T-helper 17 cell (primary cell): ENCODE data around the gene GALNT11. TPM values are rescaled to one million over a fixed set of nuclear protein-coding genes. Genes with fewer than 3 reads are reported as not detected.

ENCODE experiments used
- ATAC-seq: fragments of 150-1000 bp; cut with Tn5 transposase; 2 replicates; pipeline ENCODE4 v1.10.0; 2021; ENCODE audit warnings: mild to moderate bottlenecking, moderate library complexity
- DNase-seq, 3 donors: peaks; one replicate each; pipeline versions ENCODE4 v3.0.0 to v3.0.0-alpha.2; 2020 to 2021
- H3K9me3 ChIP-seq: one replicate; pipeline ENCODE4 v1.7.0; 2013; ENCODE audit warnings: low read length, mild to moderate bottlenecking; ENCODE audit not compliant: control insufficient read depth, poor library complexity, severe bottlenecking
- H3K27ac Mint-ChIP-seq: one replicate; pipeline ENCODE4 v1.8.0; 2022; ENCODE audit warnings: mild to moderate bottlenecking, moderate library complexity, mixed read lengths
- H3K27me3 Mint-ChIP-seq: one replicate; pipeline ENCODE4 v1.8.0; 2022; ENCODE audit warnings: mixed read lengths
- H3K36me3 Mint-ChIP-seq: one replicate; pipeline ENCODE4 v1.8.0; 2022; ENCODE audit warnings: low read depth, mixed read lengths
- H3K4me1 Mint-ChIP-seq: one replicate; pipeline ENCODE4 v1.8.0; 2022; ENCODE audit warnings: mild to moderate bottlenecking, mixed read lengths
- H3K4me3 Mint-ChIP-seq: one replicate; pipeline ENCODE4 v1.8.0; 2022; ENCODE audit warnings: mild to moderate bottlenecking, moderate library complexity, mixed read lengths
- total RNA-seq, 4 donors: library from RNA in 2 of 4; stranded (reverse) in 2 of 4; gene quantifications; one replicate each; pipeline ENCODE4 v1.2.3 and lab custom pipeline; 2022 to 2026

The GALNT11 gene
- total RNA-seq, 2 donors from 2014 or later, result 23.7 to 25.3 TPM

GRCh38 chr7:152120210-152120609, 94.7 kb downstream of the GALNT11 start:
- ATAC-seq, result no peak
- Mint-ChIP-seq H3K4me1 (peaks cover 14% of the 10 kb centered on the region), H3K36me3 (peaks cover 7% of the 10 kb centered on the region), H3K27me3 (no peaks in the 10 kb centered on the region), H3K27ac (no peak overlapping the region), H3K4me3 (no peak overlapping the region)
- DNase-seq, result no peak
- H3K9me3 ChIP-seq, result peaks cover 11% of the 10 kb centered on the region

- peaks cover 7% of the 10 kb centered on the region for H3K36me3 Mint-ChIP-seq
- H3K27me3 Mint-ChIP-seq, result no peaks in the 10 kb centered on the region
- peaks cover 11% of the 10 kb centered on the region for H3K9me3 ChIP-seq
- no peak overlapping the region for H3K27ac Mint-ChIP-seq
- ATAC-seq (no peak), DNase-seq (no peak)
- H3K4me1 Mint-ChIP-seq, result peaks cover 14% of the 10 kb centered on the region
- H3K4me3 Mint-ChIP-seq, result no peak overlapping the region
These were observed 95.3 kb downstream of the GALNT11 start for GRCh38 chr7:152120776-152121175.

- H3K36me3 Mint-ChIP-seq, result peaks cover 7% of the 10 kb centered on the region
These were observed 96.0 kb downstream of the GALNT11 start for GRCh38 chr7:152121432-152121831.

GRCh38 chr7:152122540-152122939, 97.1 kb downstream of the GALNT11 start:
- peaks cover 11% of the 10 kb centered on the region for H3K9me3 ChIP-seq
- no peak overlapping the region for H3K27ac Mint-ChIP-seq
- peaks cover 10% of the 10 kb centered on the region for H3K36me3 Mint-ChIP-seq
- H3K4me3 Mint-ChIP-seq, result no peak overlapping the region
- no peaks in the 10 kb centered on the region for H3K27me3 Mint-ChIP-seq
- no peak for ATAC-seq
- peaks cover 23% of the 10 kb centered on the region for H3K4me1 Mint-ChIP-seq
- no peak for DNase-seq

More at GRCh38 chr7:152121432-152121831, 96.0 kb downstream of the GALNT11 start:
- no peaks in the 10 kb centered on the region for H3K27me3 Mint-ChIP-seq
- H3K4me3 Mint-ChIP-seq, result no peak overlapping the region
- peaks cover 11% of the 10 kb centered on the region for H3K9me3 ChIP-seq
- ATAC-seq (no peak), DNase-seq (no peak)
- peaks cover 14% of the 10 kb centered on the region for H3K4me1 Mint-ChIP-seq
- H3K27ac Mint-ChIP-seq, result peak overlapping the region; percentile 39

- Mint-ChIP-seq H3K27ac (peak overlapping the region; percentile 85), H3K27me3 (no peaks in the 10 kb centered on the region), H3K4me3 (peak overlapping the region; percentile 53), H3K4me1 (peaks cover 19% of the 10 kb centered on the region), H3K36me3 (peaks cover 11% of the 10 kb centered on the region)
- DNase-seq (no peak), ATAC-seq (no peak)
- peaks cover 11% of the 10 kb centered on the region for H3K9me3 ChIP-seq
These were observed 101.3 kb downstream of the GALNT11 start for GRCh38 chr7:152126741-152127140.

- peak overlapping the region; percentile 85 for H3K27ac Mint-ChIP-seq
- H3K27me3 Mint-ChIP-seq, result no peaks in the 10 kb centered on the region
- peaks cover 18% of the 10 kb centered on the region for H3K4me1 Mint-ChIP-seq
- H3K9me3 ChIP-seq, result peaks cover 11% of the 10 kb centered on the region
- DNase-seq, result no peak
- no peak for ATAC-seq
- H3K36me3 Mint-ChIP-seq, result peaks cover 11% of the 10 kb centered on the region
- no peak overlapping the region for H3K4me3 Mint-ChIP-seq
These were observed 101.8 kb downstream of the GALNT11 start for GRCh38 chr7:152127229-152127628.

GRCh38 chr7:152128252-152128651, 102.8 kb downstream of the GALNT11 start:
- peaks cover 11% of the 10 kb centered on the region for H3K4me1 Mint-ChIP-seq
- no peaks in the 10 kb centered on the region for H3K27me3 Mint-ChIP-seq
- H3K36me3 Mint-ChIP-seq, result peaks cover 11% of the 10 kb centered on the region
- peak overlapping the region; percentile 41 for H3K27ac Mint-ChIP-seq
- no peak for ATAC-seq
- peaks cover 11% of the 10 kb centered on the region for H3K9me3 ChIP-seq
- DNase-seq, result no peak
- H3K4me3 Mint-ChIP-seq, result no peak overlapping the region

GRCh38 chr7:152128741-152129461, 103.4 kb downstream of the GALNT11 start:
- peaks cover 9% of the 10 kb centered on the region for H3K36me3 Mint-ChIP-seq
- peaks cover 11% of the 10 kb centered on the region for H3K9me3 ChIP-seq
- H3K27ac Mint-ChIP-seq, result peak overlapping the region; percentile 41
- ATAC-seq (no peak), DNase-seq (no peak)
- no peak overlapping the region for H3K4me3 Mint-ChIP-seq
- no peaks in the 10 kb centered on the region for H3K27me3 Mint-ChIP-seq
- peaks cover 11% of the 10 kb centered on the region for H3K4me1 Mint-ChIP-seq

- ATAC-seq (no peak), DNase-seq (no peak)
- H3K36me3 Mint-ChIP-seq, result peaks cover 6% of the 10 kb centered on the region
- no peak overlapping the region for H3K27ac Mint-ChIP-seq
- peaks cover 5% of the 10 kb centered on the region for H3K9me3 ChIP-seq
- no peak overlapping the region for H3K4me3 Mint-ChIP-seq
- no peaks in the 10 kb centered on the region for H3K27me3 Mint-ChIP-seq
- peaks cover 11% of the 10 kb centered on the region for H3K4me1 Mint-ChIP-seq
These were observed 104.2 kb downstream of the GALNT11 start for GRCh38 chr7:152129682-152130081.

GRCh38 chr7:152130658-152131590, 105.5 kb downstream of the GALNT11 start:
- no peaks in the 10 kb centered on the region for H3K9me3 ChIP-seq
- H3K36me3 Mint-ChIP-seq, result peaks cover 6% of the 10 kb centered on the region
- DNase-seq, result no peak
- ATAC-seq, result no peak
- H3K4me3 Mint-ChIP-seq, result no peak overlapping the region
- H3K4me1 Mint-ChIP-seq, result peaks cover 11% of the 10 kb centered on the region
- H3K27ac Mint-ChIP-seq, result peak overlapping the region; percentile 24
- H3K27me3 Mint-ChIP-seq, result no peaks in the 10 kb centered on the region

- ATAC-seq (no peak), DNase-seq (no peak)
- H3K4me1 Mint-ChIP-seq, result peaks cover 6% of the 10 kb centered on the region
- no peaks in the 10 kb centered on the region for H3K27me3 Mint-ChIP-seq
- H3K27ac Mint-ChIP-seq, result peak overlapping the region; percentile 24
- peaks cover 8% of the 10 kb centered on the region for H3K36me3 Mint-ChIP-seq
- peak overlapping the region; percentile 36 for H3K4me3 Mint-ChIP-seq
- no peaks in the 10 kb centered on the region for H3K9me3 ChIP-seq
These were observed 106.6 kb downstream of the GALNT11 start for GRCh38 chr7:152131981-152132494.

GRCh38 chr7:152132812-152133211, 107.3 kb downstream of the GALNT11 start:
- Mint-ChIP-seq H3K27me3 (no peaks in the 10 kb centered on the region), H3K4me1 (no peaks in the 10 kb centered on the region), H3K36me3 (peaks cover 4% of the 10 kb centered on the region), H3K27ac (peak overlapping the region; percentile 83), H3K4me3 (no peak overlapping the region)
- DNase-seq (no peak), ATAC-seq (no peak)
- no peaks in the 10 kb centered on the region for H3K9me3 ChIP-seq

- H3K4me3 Mint-ChIP-seq, result peak overlapping the region; percentile 25
- no peaks in the 10 kb centered on the region for H3K27me3 Mint-ChIP-seq
- peaks cover 4% of the 10 kb centered on the region for H3K36me3 Mint-ChIP-seq
- DNase-seq (no peak), ATAC-seq (no peak)
- peak overlapping the region; percentile 83 for H3K27ac Mint-ChIP-seq
- no peaks in the 10 kb centered on the region for H3K9me3 ChIP-seq
- no peaks in the 10 kb centered on the region for H3K4me1 Mint-ChIP-seq
These were observed 108.3 kb downstream of the GALNT11 start for GRCh38 chr7:152133804-152134203.
